ENCODE data around the gene THOC6. TPM values are rescaled to one million over a fixed set of nuclear protein-coding genes. Genes with fewer than 3 reads are reported as not detected.

The THOC6 gene
- total RNA-seq (2014; rRNA removed; shearing (Covaris generic); ENCODE audit: low replicate concordance): 63.2 and 118 TPM in 2 replicates

GRCh38 chr16:3023669-3024478 lies at the start of gene THOC6, which contains the start of gene HCFC1R1:
TSS of gene THOC6 (plus strand) at chr16:3024035. CDS start at chr16:3024327, 292 bp downstream.
TSS of gene HCFC1R1 (minus strand) at chr16:3023942. CDS start at chr16:3023941, 1 bp downstream.
- H3K9me3 ChIP-seq: no peaks in the 10 kb centered on the region
- peak within 1 kb of the TSS; percentile 99 for H3K4me3 ChIP-seq
- peaks cover 48% of the 10 kb centered on the region for H3K36me3 ChIP-seq
- no peaks in the 10 kb centered on the region for H3K27me3 ChIP-seq
- DNase-seq: peak; percentile 99

DNA sequence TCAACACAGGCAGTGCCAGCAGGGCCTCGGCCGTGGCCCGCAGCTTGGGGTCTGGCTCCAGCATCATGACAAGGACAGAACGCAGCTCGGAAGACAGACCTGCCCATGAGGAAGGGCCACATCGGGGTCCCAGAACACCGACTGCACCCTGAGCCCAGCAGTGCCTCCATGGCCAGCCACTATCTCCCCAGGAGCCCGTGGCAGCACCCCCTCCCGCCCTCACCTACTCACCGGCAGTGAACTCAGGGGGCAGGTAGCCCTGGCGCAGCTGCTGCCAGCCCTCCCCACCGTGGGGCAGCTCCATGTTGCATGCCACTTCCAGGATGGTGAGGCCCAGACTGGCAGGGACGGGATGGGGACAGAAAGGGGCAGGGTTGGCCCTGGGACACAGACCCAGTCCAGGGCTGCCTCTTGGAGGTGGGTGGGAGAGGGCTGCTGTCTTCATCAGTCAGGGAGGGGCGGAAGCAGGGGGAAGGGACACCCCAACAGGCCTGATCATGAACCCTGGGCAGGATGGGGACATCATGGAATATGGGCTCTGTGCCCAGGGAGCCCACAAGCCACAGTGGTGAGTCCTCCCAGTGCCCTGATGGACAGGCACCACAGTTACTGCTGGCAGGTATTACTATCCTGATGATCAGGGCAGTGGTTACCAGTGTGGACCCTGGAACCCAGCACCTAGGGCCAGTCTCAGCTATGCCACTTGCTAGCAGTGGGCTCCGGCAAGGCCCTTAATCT lies 49.3 kb upstream of the THOC6 start:
- no peaks in the 10 kb centered on the region for H3K9me3 ChIP-seq
- no peak for DNase-seq
- H3K36me3 ChIP-seq: peaks cover 80% of the 10 kb centered on the region
- no peak overlapping the region for H3K4me3 ChIP-seq
- H3K27me3 ChIP-seq: no peaks in the 10 kb centered on the region

GRCh38 chr16:2975161-2975795 lies 48.6 kb upstream of the THOC6 start:
- no peak for DNase-seq
- H3K9me3 ChIP-seq: no peaks in the 10 kb centered on the region
- H3K36me3 ChIP-seq: peaks cover 84% of the 10 kb centered on the region
- H3K4me3 ChIP-seq: no peak overlapping the region
- H3K27me3 ChIP-seq: no peaks in the 10 kb centered on the region

GRCh38 chr16:2976201-2976600 lies 47.6 kb upstream of the THOC6 start:
- peaks cover 83% of the 10 kb centered on the region for H3K36me3 ChIP-seq
- H3K27me3 ChIP-seq: no peaks in the 10 kb centered on the region
- no peaks in the 10 kb centered on the region for H3K9me3 ChIP-seq
- no peak for DNase-seq
- no peak overlapping the region for H3K4me3 ChIP-seq

DNA sequence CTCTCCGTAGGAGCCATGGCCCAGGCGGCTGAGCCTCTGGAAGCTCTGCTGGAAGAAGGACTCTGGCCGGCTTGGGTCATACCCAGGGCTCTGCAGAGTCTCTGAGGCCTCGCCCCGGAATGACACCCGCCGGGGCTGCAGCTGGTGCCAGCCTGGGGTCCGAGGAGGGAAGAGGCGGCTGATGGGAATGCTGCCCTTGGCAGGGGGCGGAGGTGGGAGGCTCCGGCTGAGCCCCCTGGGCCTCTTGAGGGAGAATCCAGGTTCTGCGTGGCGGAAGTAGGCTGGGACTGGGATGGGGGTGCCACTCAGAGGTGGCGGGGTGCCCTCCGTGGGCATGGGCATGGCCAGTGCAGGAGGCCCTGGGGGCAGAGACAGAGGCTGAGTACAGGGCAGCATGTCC lies 47.2 kb upstream of the THOC6 start:
- DNase-seq: no peak
- H3K27me3 ChIP-seq: no peaks in the 10 kb centered on the region
- no peaks in the 10 kb centered on the region for H3K9me3 ChIP-seq
- H3K36me3 ChIP-seq: peaks cover 79% of the 10 kb centered on the region
- H3K4me3 ChIP-seq: no peak overlapping the region

- DNase-seq: no peak
- H3K4me3 ChIP-seq: no peak overlapping the region
- H3K36me3 ChIP-seq: peaks cover 71% of the 10 kb centered on the region
Measured at GRCh38 chr16:2977440-2977839, 46.4 kb upstream of the THOC6 start.

DNA sequence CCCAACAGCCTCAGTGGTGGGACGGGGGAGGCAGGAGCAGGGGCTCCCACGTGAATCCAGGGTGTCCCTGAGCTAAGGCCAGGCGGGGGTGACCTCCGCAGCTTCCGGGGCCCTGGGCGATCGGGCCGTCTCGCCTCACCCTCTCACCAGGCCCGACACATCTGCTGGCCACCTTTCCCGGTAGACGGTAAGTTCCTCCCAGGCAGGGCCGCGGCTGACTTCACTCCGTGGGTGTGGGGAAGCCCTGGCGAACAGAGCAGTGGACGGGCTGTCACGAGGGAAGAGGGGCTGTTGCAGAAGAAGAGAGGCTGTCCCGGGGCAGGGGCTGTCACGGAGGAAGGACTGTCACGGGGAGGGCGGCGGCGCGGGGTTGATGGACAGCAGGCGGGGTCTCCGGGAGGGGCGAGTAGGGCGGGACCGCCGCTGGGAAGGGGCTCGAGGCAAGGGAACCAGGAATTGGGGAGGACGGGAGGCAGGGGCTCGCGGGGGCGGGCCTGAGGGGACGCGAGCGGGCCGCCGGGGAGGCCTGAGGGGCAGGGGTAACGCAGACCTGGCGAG lies 44.1 kb upstream of the THOC6 start:
- Histone ChIP-seq H3K9me3 (no peaks in the 10 kb centered on the region), H3K27me3 (no peaks in the 10 kb centered on the region), H3K36me3 (peaks cover 48% of the 10 kb centered on the region), H3K4me3 (peak overlapping the region; percentile 79)
- DNase-seq: peak; percentile 52

More at GRCh38 chr16:2977440-2977839, 46.4 kb upstream of the THOC6 start:
- no peaks in the 10 kb centered on the region for H3K9me3 ChIP-seq
- H3K27me3 ChIP-seq: no peaks in the 10 kb centered on the region

DNA sequence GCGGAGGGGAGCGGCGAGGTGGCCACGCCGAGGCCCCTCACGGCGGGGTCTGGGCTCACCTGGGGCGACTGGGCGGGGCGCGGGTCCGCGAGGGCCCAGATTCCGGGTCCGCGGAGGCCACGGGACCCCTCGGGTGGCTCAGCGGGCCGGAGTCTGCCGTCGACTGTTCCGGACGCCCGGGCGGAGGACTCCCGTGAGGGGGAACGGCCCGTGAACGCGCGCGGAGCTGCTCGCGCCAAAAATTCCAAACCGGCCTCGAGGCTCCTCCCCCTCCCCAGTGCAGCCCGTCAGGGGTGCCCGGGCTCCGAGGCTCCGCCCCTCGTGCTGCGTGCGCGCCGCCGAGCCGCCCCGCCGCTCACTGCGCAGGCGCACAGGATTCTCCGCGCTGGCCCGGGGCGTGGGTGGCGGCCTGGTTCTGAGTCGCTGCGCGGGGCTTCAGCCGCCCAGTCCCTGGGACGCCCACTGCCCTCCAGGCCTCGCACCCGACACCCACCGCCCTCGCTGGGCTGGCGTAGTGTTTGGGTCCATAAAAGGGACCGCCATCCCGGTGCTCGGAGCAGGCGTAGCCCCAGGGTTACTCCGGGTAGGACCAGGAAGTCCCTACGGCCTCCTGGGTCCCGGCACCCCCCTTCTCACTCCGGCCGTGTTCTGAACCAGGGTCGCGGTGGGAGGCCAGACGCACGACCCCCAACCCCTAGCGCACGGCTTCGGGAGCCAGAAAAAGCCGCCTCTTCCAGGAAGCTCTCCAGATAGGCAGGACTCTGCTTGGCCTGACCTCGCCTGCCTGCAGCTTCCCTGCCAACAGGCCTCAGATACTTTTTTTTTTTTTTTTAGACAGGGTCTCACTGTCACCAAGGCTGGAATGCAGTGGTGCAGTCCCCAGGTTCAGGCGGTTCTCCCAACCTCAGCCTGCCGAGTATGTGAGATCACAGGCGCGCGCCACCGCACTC lies 43.3 kb upstream of the THOC6 start, which contains the start of gene PKMYT1:
Gene PKMYT1 (minus strand): TSS at position 220 of the 950 bp plus-strand sequence. CDS start 789 bp downstream, outside the sequence.
- H3K9me3 ChIP-seq: no peaks in the 10 kb centered on the region
- peak within 1 kb of the TSS; percentile 79 for H3K4me3 ChIP-seq
- H3K36me3 ChIP-seq: peaks cover 40% of the 10 kb centered on the region
- H3K27me3 ChIP-seq: no peaks in the 10 kb centered on the region
- DNase-seq: peak; percentile 94

GRCh38 chr16:2981177-2981898 lies 42.5 kb upstream of the THOC6 start:
- peak overlapping the region; percentile 79 for H3K4me3 ChIP-seq
- no peak for DNase-seq
- H3K27me3 ChIP-seq: no peaks in the 10 kb centered on the region
- H3K36me3 ChIP-seq: peaks cover 32% of the 10 kb centered on the region
- H3K9me3 ChIP-seq: no peaks in the 10 kb centered on the region

GRCh38 chr16:2981899-2982250 lies 42.0 kb upstream of the THOC6 start:
- Histone ChIP-seq H3K27me3 (no peaks in the 10 kb centered on the region), H3K4me3 (no peak overlapping the region), H3K9me3 (no peaks in the 10 kb centered on the region), H3K36me3 (peaks cover 27% of the 10 kb centered on the region)
- no peak for DNase-seq

- H3K4me3 ChIP-seq: no peak overlapping the region
- no peaks in the 10 kb centered on the region for H3K27me3 ChIP-seq
- peaks cover 21% of the 10 kb centered on the region for H3K36me3 ChIP-seq
- DNase-seq: no peak
- no peaks in the 10 kb centered on the region for H3K9me3 ChIP-seq
Measured at GRCh38 chr16:2982402-2982801, 41.4 kb upstream of the THOC6 start.

GRCh38 chr16:2983706-2984136 lies 40.1 kb upstream of the THOC6 start:
- peak; percentile 87 for DNase-seq
- Histone ChIP-seq H3K36me3 (peaks cover 9% of the 10 kb centered on the region), H3K27me3 (no peaks in the 10 kb centered on the region), H3K9me3 (no peaks in the 10 kb centered on the region), H3K4me3 (peak overlapping the region; percentile 25; the same call in 1 of the 2 replicates)

DNA sequence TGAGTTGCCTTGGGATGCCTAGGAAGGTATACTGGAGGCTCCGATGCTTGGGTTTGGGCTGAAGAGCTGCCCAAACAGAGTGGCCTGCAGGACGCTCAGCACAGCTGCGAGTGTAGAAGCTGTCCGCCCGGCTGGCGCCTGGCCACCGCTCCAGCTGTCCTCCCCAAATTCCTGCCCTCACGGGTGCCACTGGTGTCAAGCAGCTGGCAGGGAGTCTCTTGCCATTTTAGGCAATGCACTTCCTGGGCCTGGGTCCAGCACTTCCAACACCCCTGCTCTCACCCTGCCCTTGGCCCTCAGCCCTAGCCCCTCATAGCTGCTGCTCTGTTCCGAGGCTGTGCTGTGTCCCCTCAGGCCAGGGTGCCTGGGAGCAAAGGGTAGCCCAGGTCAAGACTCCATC lies 38.4 kb upstream of the THOC6 start:
- no peak for DNase-seq
- no peaks in the 10 kb centered on the region for H3K27me3 ChIP-seq
- H3K4me3 ChIP-seq: no peak overlapping the region
- H3K9me3 ChIP-seq: no peaks in the 10 kb centered on the region
- H3K36me3 ChIP-seq: no peaks in the 10 kb centered on the region

GRCh38 chr16:2985893-2986355 lies 37.9 kb upstream of the THOC6 start:
- H3K36me3 ChIP-seq: no peaks in the 10 kb centered on the region
- no peak overlapping the region for H3K4me3 ChIP-seq
- H3K27me3 ChIP-seq: no peaks in the 10 kb centered on the region
- no peaks in the 10 kb centered on the region for H3K9me3 ChIP-seq
- no peak for DNase-seq

- no peak for DNase-seq
- no peaks in the 10 kb centered on the region for H3K27me3 ChIP-seq
- H3K36me3 ChIP-seq: no peaks in the 10 kb centered on the region
- H3K9me3 ChIP-seq: no peaks in the 10 kb centered on the region
- no peak overlapping the region for H3K4me3 ChIP-seq
Measured at GRCh38 chr16:2986623-2987188, 37.1 kb upstream of the THOC6 start.
